Measurements from ENCODE around the gene DPRX. TPM values are rescaled to one million over a fixed set of nuclear protein-coding genes. Genes with fewer than 3 reads are reported as not detected.

The DPRX gene
- not detected for total RNA-seq

DNA sequence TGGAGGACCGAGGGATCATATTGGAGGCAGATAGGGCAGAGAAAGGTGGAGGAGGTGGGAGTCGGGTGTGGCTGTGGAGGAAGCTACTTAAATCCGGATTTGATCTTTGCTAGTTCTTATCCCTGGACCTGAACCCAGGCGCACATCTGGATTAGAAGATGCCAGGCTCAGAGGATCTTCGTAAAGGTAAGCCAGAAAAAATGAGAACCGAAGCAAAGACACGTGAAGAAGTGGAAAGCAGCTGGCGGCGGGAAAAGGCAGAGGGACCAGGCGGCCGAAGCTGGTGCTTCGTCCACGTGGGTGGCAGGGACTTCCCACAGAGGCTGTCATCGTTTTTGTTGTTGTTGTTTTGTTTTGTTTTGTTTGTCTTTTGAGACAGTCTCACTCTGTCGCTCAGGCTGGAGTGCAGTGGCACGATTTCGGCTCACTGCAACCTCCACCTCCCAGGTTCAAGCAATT, at the start of gene DPRX:
DPRX (plus strand) TSS at position 51 of the 459 bp plus-strand sequence; CDS start at position 159, 108 bp downstream.
- Histone ChIP-seq H3K4me1 (replicated peaks) (no peaks in the 10 kb centered on the region), H3K9me3 (no peaks in the 10 kb centered on the region), H3K27ac (no peak within 1 kb of the TSS), H3K4me3 (no peak within 1 kb of the TSS), H3K27me3 (replicated peaks; ENCODE audit: insufficient read depth) (no peaks in the 10 kb centered on the region), H3K36me3 (no peaks in the 10 kb centered on the region)
- WGBS, result 91% methylated on average over 17 of the region's 17 CpGs
- TF ChIP-seq POLR2AphosphoS5 (IDR thresholded peaks at IDR 0.05) (no peak), CTCF (IDR thresholded peaks at IDR 0.05) (no peak), POLR2A (IDR thresholded peaks at IDR 0.05) (no peak)
- intact Hi-C loops (cut with DNase I), result no loop called here
- no peak for DNase-seq (ENCODE audit: low spot score)

DNA sequence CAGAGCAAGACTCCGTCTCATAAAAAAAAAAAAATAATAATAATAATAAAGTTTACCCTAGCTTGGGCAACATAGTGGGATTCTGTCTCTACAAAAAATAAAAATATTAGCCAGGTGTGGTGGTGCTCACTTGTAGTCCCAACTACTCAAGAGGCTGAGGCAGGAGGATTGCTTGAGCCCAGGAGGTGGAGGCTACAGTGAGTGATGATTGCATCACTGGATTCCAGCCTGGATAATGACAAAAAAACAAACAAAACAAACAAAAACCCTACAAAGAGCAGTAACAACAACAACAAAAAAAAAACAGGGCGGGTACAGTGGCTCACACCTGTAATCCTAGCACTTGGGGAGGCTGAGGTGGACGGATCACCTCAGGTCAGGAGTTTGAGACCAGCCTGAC, 48.6 kb upstream of the DPRX start:
- TF ChIP-seq POLR2A (IDR thresholded peaks at IDR 0.05), result no peak
- TF ChIP-seq POLR2AphosphoS5 (IDR thresholded peaks at IDR 0.05), result no peak
- no peak for TF ChIP-seq CTCF (IDR thresholded peaks at IDR 0.05)
- Histone ChIP-seq H3K27me3 (replicated peaks; ENCODE audit: insufficient read depth) (no peaks in the 10 kb centered on the region), H3K4me3 (no peak overlapping the region), H3K9me3 (no peaks in the 10 kb centered on the region), H3K27ac (no peak overlapping the region), H3K4me1 (replicated peaks) (no peaks in the 10 kb centered on the region), H3K36me3 (no peaks in the 10 kb centered on the region)
- intact Hi-C loops (cut with DNase I), result no loop called here
- no peak for DNase-seq (ENCODE audit: low spot score)
- WGBS, result 90% methylated on average over 3 of the region's 3 CpGs

DNA sequence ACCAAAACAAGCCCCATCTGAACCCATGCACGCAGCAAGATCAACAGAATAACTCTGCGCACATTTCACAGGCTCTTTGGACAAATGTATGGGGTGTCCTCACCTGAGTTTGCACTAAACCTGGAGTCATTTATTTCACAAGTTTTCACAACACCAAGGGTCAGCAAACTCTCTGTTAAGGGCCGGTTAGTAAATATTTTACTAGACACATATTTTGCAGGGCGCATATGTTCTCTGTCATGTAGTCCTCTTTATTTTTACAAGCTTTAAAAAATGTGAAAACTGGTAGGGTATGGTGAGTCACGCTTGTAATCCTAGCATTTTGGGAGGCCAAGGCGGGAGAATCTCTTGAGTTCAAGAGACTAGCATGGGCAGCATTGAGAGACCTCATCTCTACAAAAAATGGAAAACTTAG, 45.5 kb upstream of the DPRX start:
- Histone ChIP-seq H3K4me1 (replicated peaks) (no peaks in the 10 kb centered on the region), H3K27ac (no peak overlapping the region), H3K4me3 (no peak overlapping the region), H3K27me3 (replicated peaks; ENCODE audit: insufficient read depth) (no peaks in the 10 kb centered on the region), H3K36me3 (no peaks in the 10 kb centered on the region), H3K9me3 (no peaks in the 10 kb centered on the region)
- TF ChIP-seq POLR2A (IDR thresholded peaks at IDR 0.05) (no peak), CTCF (IDR thresholded peaks at IDR 0.05) (no peak), POLR2AphosphoS5 (IDR thresholded peaks at IDR 0.05) (no peak)
- intact Hi-C loops (cut with DNase I), result no loop called here
- 53% methylated on average over 6 of the region's 6 CpGs for WGBS
- DNase-seq (ENCODE audit: low spot score), result no peak

- no peak overlapping the region for H3K27ac ChIP-seq
- no peak for DNase-seq (ENCODE audit: low spot score)
- H3K4me1 ChIP-seq (replicated peaks), result no peaks in the 10 kb centered on the region
- 56% methylated on average over 14 of the region's 14 CpGs for WGBS
- H3K27me3 ChIP-seq (replicated peaks; ENCODE audit: insufficient read depth), result no peaks in the 10 kb centered on the region
- H3K9me3 ChIP-seq, result no peaks in the 10 kb centered on the region
- no peak for TF ChIP-seq POLR2A (IDR thresholded peaks at IDR 0.05)
- intact Hi-C loops (cut with DNase I), result no loop called here
- no peaks in the 10 kb centered on the region for H3K36me3 ChIP-seq
- no peak overlapping the region for H3K4me3 ChIP-seq
Measured at GRCh38 chr19:53594811-53595509, 36.8 kb upstream of the DPRX start.

DNA sequence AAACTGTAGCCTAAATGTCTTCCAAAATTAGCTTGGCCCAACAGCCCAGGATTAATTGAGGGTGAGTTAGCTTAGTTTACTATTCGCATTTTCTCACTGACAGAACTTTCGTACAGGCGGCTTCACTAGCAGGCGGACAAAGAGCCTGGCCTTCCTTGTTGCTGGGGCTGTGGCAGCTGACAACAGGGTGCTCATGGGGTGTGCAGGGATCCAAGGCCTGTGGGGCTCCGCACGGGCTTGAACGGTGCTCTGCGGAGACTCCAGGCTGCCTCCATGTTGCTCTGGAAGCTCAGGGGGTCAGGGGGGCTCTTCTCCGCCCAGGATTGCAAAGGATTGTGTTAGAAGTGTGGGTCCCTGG, 36.3 kb upstream of the DPRX start:
- no peaks in the 10 kb centered on the region for H3K4me1 ChIP-seq (replicated peaks)
- WGBS, result 75% methylated on average over 9 of the region's 9 CpGs
- H3K36me3 ChIP-seq, result no peaks in the 10 kb centered on the region
- no peak for DNase-seq (ENCODE audit: low spot score)
- no peak overlapping the region for H3K27ac ChIP-seq
- H3K27me3 ChIP-seq (replicated peaks; ENCODE audit: insufficient read depth), result no peaks in the 10 kb centered on the region
- intact Hi-C loops (cut with DNase I), result no loop called here
- H3K4me3 ChIP-seq, result no peak overlapping the region
- no peaks in the 10 kb centered on the region for H3K9me3 ChIP-seq
- no peak for TF ChIP-seq POLR2AphosphoS5 (IDR thresholded peaks at IDR 0.05)
- no peak for TF ChIP-seq POLR2A (IDR thresholded peaks at IDR 0.05)
- no peak for TF ChIP-seq CTCF (IDR thresholded peaks at IDR 0.05)

All from prostate gland (tissue), 2 donors.